ENCODE results near the gene TYK2. TPM values are rescaled to one million over a fixed set of nuclear protein-coding genes. Genes with fewer than 3 reads are reported as not detected.

TYK2 gene
- total and polyA plus RNA-seq, 9 of the 15 experiments (the other 6 are each of a cell fraction or from before 2014, with no cell fraction given), result 15.0 to 182 (median 85.9) TPM

- in situ Hi-C loops (cut with MboI), result no loop called here
- no peak overlapping the region for H3K4me3 ChIP-seq
- no peak overlapping the region for H3K27ac ChIP-seq (ENCODE audit: extremely low read depth, low read depth, low read length)
- no peaks in the 10 kb centered on the region for H3K9me1 ChIP-seq (ENCODE audit: control insufficient read depth, insufficient read depth, low read length)
- H3K4me2 ChIP-seq (ENCODE audit: insufficient read depth, low read length), result no peak overlapping the region
- FAIRE-seq, result peak; percentile 96
- no peaks in the 10 kb centered on the region for H3K27me3 ChIP-seq (ENCODE audit: control insufficient read depth in 2 of 2, insufficient read depth in 2 of 2, low read length in 2 of 2)
- H3K36me3 ChIP-seq (ENCODE audit: control insufficient read depth, insufficient read depth, low read length), result peaks cover 67% of the 10 kb centered on the region; the same call in 2 of the 3 replicates
- H4K20me1 ChIP-seq (replicated peaks; ENCODE audit: control insufficient read depth, insufficient read depth, low read length), result no peaks in the 10 kb centered on the region
- H3K4me1 ChIP-seq (replicated peaks in 1 of 2; ENCODE audit: control insufficient read depth in 2 of 2, insufficient read depth in 2 of 2, low read length in 2 of 2), result peaks cover 0 to 26% of the 10 kb centered on the region in 2 experiments; a peak in 2 of 5 replicates
- no peaks in the 10 kb centered on the region for H3K9me3 ChIP-seq (replicated peaks; ENCODE audit: control insufficient read depth, insufficient read depth, low read depth, low read length)
- DNase-seq (ENCODE audit: extremely low read depth in 1 of 4, low spot score in 3 of 4), result peak; percentile 78 to 89 (median 84)
- H3K79me2 ChIP-seq (ENCODE audit: control insufficient read depth, insufficient read depth, low read length), result no peaks in the 10 kb centered on the region
- H3K9ac ChIP-seq (ENCODE audit: insufficient read depth in 1 of 2, low read depth in 2 of 2, low read length in 2 of 2), result peak overlapping the region in 1 of 2 experiments; percentile 35; a peak in 1 of 4 replicates
- H2AFZ ChIP-seq (ENCODE audit: low read depth, low read length), result no peak overlapping the region
- WGBS (ENCODE audit: insufficient coverage, low coverage, missing lambda C conversion rate), result 77% methylated on average over 28 of the region's 32 CpGs
- ATAC-seq, result peak; percentile 99
- no TSS peak for BruUV-seq (replicated peaks)
- CTCF ChIA-PET (ENCODE audit: low intra/inter-chr PET ratio), result no interaction called here
- POLR2A ChIA-PET, result interaction anchor here (0.7 kb wide), 1 partner anchor 9 kb away, joined by 3 read pairs; no protein-coding TSS in a partner anchor
- intact Hi-C loops (cut with micrococcal nuclease), result no loop called here
- TF ChIP-seq FOXK1 (CRISPR knock-in tag; IDR thresholded peaks at IDR 0.05; ENCODE audit: borderline replicate concordance) (0 out of 2 replicates have a peak, but pooled peaks have one; percentile 32), POLR2G (IDR thresholded peaks at IDR 0.05; ENCODE audit: low read depth, low read length) (0 out of 2 replicates have a peak, but pooled peaks have one; percentile 38), ZNF586 (CRISPR knock-in tag; conservative IDR thresholded peaks at IDR 0.05) (no peak), MLLT1 (IDR thresholded peaks at IDR 0.05) (peak in 1 of 2 experiments; percentile 25; a peak in 1 of 4 replicates), KLF13 (tag; IDR thresholded peaks at IDR 0.05; ENCODE audit: borderline replicate concordance, low read depth) (peak; percentile 79; the same call in 1 of the 2 replicates), ZNF140 (CRISPR knock-in tag; IDR thresholded peaks at IDR 0.05) (no peak), HBP1 (CRISPR knock-in tag; IDR thresholded peaks at IDR 0.05) (0 out of 2 replicates have a peak, but pooled peaks have one; percentile 13), FOXA3 (CRISPR knock-in tag; conservative IDR thresholded peaks at IDR 0.05 in 1 of 2, IDR thresholded peaks at IDR 0.05 in 1 of 2) (0 out of 4 replicates have a peak, but pooled peaks of 1 of the 2 experiments have one; percentile 23), ZBTB33 (CRISPR knock-in tag; IDR thresholded peaks at IDR 0.05) (peak; percentile 74), THRAP3 (IDR thresholded peaks at IDR 0.05; ENCODE audit: borderline replicate concordance) (0 out of 2 replicates have a peak, but pooled peaks have one; percentile 49), NBN (IDR thresholded peaks at IDR 0.05; ENCODE audit: low read depth) (no peak)
Observed at GRCh38 chr19:10353793-10354391, 26.5 kb downstream of the TYK2 start.

All from K562 (cell line).